GM18873 (cell line): Measurements from ENCODE around the gene SRPK1.

ENCODE experiments used
- ATAC-seq: cut with Tn5 transposase; IDR thresholded peaks from one replicate; pipeline ENCODE4 v1.9.1; 2021; ENCODE audit warnings: mild to moderate bottlenecking, moderate library complexity, moderate number of reproducible peaks; ENCODE audit not compliant: unreplicated experiment, low FRiP score

Gene SRPK1

GRCh38 chr6:35831257-35832007 lies 89.5 kb downstream of the SRPK1 start:
- no peak for ATAC-seq

- ATAC-seq: no peak
Observed at GRCh38 chr6:35829306-35829705, 91.6 kb downstream of the SRPK1 start.

- no peak for ATAC-seq
Observed at GRCh38 chr6:35824552-35825192, 96.2 kb downstream of the SRPK1 start.

GRCh38 chr6:35823601-35824000 lies 97.3 kb downstream of the SRPK1 start:
- ATAC-seq: no peak

GRCh38 chr6:35817515-35817914 lies 103.4 kb downstream of the SRPK1 start:
- ATAC-seq: no peak

GRCh38 chr6:35811699-35811995 lies 109.3 kb downstream of the SRPK1 start:
- ATAC-seq: no peak

GRCh38 chr6:35810971-35811698 lies 109.8 kb downstream of the SRPK1 start:
- no peak for ATAC-seq

GRCh38 chr6:35809809-35810208 lies 111.1 kb downstream of the SRPK1 start:
- ATAC-seq: no peak

- ATAC-seq: no peak
Observed at GRCh38 chr6:35808688-35809087, 112.2 kb downstream of the SRPK1 start.

- ATAC-seq: no peak
Observed at GRCh38 chr6:35804996-35805736, 115.7 kb downstream of the SRPK1 start, which contains the start of gene LHFPL5. Gene LHFPL5, plus strand, starts transcription at chr6:35805352. Its CDS starts 319 bp downstream, at chr6:35805671.

GRCh38 chr6:35801148-35801547 lies 119.8 kb downstream of the SRPK1 start:
- no peak for ATAC-seq

- ATAC-seq: no peak
Observed at GRCh38 chr6:35798706-35799105, 122.2 kb downstream of the SRPK1 start.

- ATAC-seq: no peak
Observed at GRCh38 chr6:35797837-35798526, 122.9 kb downstream of the SRPK1 start.

GRCh38 chr6:35796236-35796635 lies 124.7 kb downstream of the SRPK1 start:
- ATAC-seq: no peak

GRCh38 chr6:35795453-35796071 lies 125.3 kb downstream of the SRPK1 start:
- no peak for ATAC-seq

- no peak for ATAC-seq
Observed at GRCh38 chr6:35794536-35795452, 126.1 kb downstream of the SRPK1 start.

- ATAC-seq: no peak
Observed at GRCh38 chr6:35790683-35791082, 130.2 kb downstream of the SRPK1 start.

- ATAC-seq: no peak
Observed at GRCh38 chr6:35788423-35788982, 132.4 kb downstream of the SRPK1 start.
